Measurements from ENCODE around the gene UBL3. TPM values are rescaled to one million over a fixed set of nuclear protein-coding genes. Genes with fewer than 3 reads are reported as not detected.
A peak's percentile ranks its signal among the peaks of the same experiment; 100 is the strongest.

Gene UBL3
- total and polyA plus RNA-seq, 2 of the 8 experiments (the other 6 are each of a cell fraction or from before 2014, with no cell fraction given), result 5.3 to 16.1 TPM

GRCh38 chr13:29743201-29743786 is 107.1 kb downstream of the UBL3 start:
- Histone ChIP-seq H2AFZ (ENCODE audit: low read length) (0 out of 2 replicates have a peak overlapping the region, but pooled peaks have one; percentile 10), H2BK20ac (ENCODE audit: low read length) (no peak overlapping the region), H2BK12ac (ENCODE audit: low read depth, low read length) (0 out of 2 replicates have a peak overlapping the region, but pooled peaks have one; percentile 39), H3K18ac (ENCODE audit: extremely low read depth, low read length) (no peak overlapping the region), H3K9ac (replicated peaks in 1 of 4; ENCODE audit: extremely low read depth in 1 of 4, low read depth in 3 of 4, low read length in 3 of 4) (no peak overlapping the region), H3K23ac (ENCODE audit: insufficient read length) (no peak overlapping the region), H3K56ac (replicated peaks; ENCODE audit: insufficient read length, low read depth, low read length) (no peak overlapping the region), H4K91ac (replicated peaks; ENCODE audit: insufficient read length, low read length) (no peak overlapping the region), H4K8ac (ENCODE audit: extremely low read depth, insufficient read depth, low read length) (no peak overlapping the region), H3K79me1 (ENCODE audit: low read depth, low read length) (no peaks in the 10 kb centered on the region), H3K36me3 (ENCODE audit: control insufficient read depth in 2 of 4, insufficient read depth in 4 of 4, low read length in 3 of 4) (no peaks in the 10 kb centered on the region), H3K4me2 (ENCODE audit: insufficient read depth in 1 of 2, low read depth in 2 of 2, low read length in 2 of 2) (no peak overlapping the region), H3K9me3 (ENCODE audit: insufficient read depth in 2 of 2, low read depth in 1 of 2, low read length in 1 of 2) (no peaks in the 10 kb centered on the region), H3K4me3 (ENCODE audit: extremely low read depth in 1 of 4, insufficient read depth in 2 of 4, low read depth in 3 of 4, low read length in 4 of 4) (no peak overlapping the region), H3K79me2 (ENCODE audit: control insufficient read depth in 1 of 2, insufficient read depth in 2 of 2, low read length in 2 of 2) (no peaks in the 10 kb centered on the region), H3K23me2 (ENCODE audit: low read depth, low read length) (no peaks in the 10 kb centered on the region), H4K20me1 (replicated peaks in 1 of 2; ENCODE audit: control insufficient read depth in 1 of 2, insufficient read depth in 2 of 2, low read length in 2 of 2) (no peaks in the 10 kb centered on the region), H3K4me1 (replicated peaks in 1 of 4; ENCODE audit: control insufficient read depth in 3 of 4, insufficient read depth in 4 of 4, low read length in 3 of 4) (no peaks in the 10 kb centered on the region), H2BK5ac (ENCODE audit: low read depth, low read length) (no peak overlapping the region), H3K27me3 (replicated peaks in 1 of 4; ENCODE audit: control insufficient read depth in 3 of 4, extremely low read depth in 1 of 4, insufficient read depth in 3 of 4, low read length in 3 of 4) (no peaks in the 10 kb centered on the region), H3K14ac (ENCODE audit: insufficient read length) (no peak overlapping the region), H2AK5ac (ENCODE audit: low read depth, low read length) (no peak overlapping the region), H2BK15ac (ENCODE audit: low read length) (no peak overlapping the region), H4K5ac (ENCODE audit: insufficient read length, low read depth, low read length) (no peak overlapping the region), H2BK120ac (replicated peaks; ENCODE audit: low read depth, low read length) (no peak overlapping the region), H3K27ac (ENCODE audit: low read depth, low read length) (no peak overlapping the region), H3K4ac (replicated peaks; ENCODE audit: insufficient read length, low read depth, low read length) (no peak overlapping the region)
- CTCF ChIA-PET (ENCODE audit: partially characterized antibody), result interaction anchor here (1.3 kb wide), 1 partner anchor 29 kb away, joined by 3 read pairs; no protein-coding TSS in a partner anchor
- POLR2A ChIA-PET (ENCODE audit: partially characterized antibody), result no interaction called here
- no peak for DNase-seq (ENCODE audit: low read depth in 1 of 2, low spot score in 2 of 2)
- WGBS, 2 experiments (ENCODE audit: extremely low coverage in 1 of 2, insufficient coverage in 1 of 2, insufficient read length in 1 of 2, insufficient replicate concordance in 2 of 2, low coverage in 1 of 2, low lambda C conversion rate in 2 of 2, missing lambda C conversion rate in 1 of 2), result 84% methylated on average over 16 of the region's 16 CpGs; no CpG with 5 or more reads in 1 of the 2 experiments
- no peak for FAIRE-seq
- no peak for TF ChIP-seq CBX5 (IDR thresholded peaks at IDR 0.05; ENCODE audit: low read depth, low read length)
- TF ChIP-seq CREB1 (IDR thresholded peaks at IDR 0.05), result no peak
- TF ChIP-seq CHD1 (IDR thresholded peaks at IDR 0.05; ENCODE audit: low read depth, low read length), result no peak
- no peak for TF ChIP-seq RFX5 (IDR thresholded peaks at IDR 0.05; ENCODE audit: borderline replicate concordance, low read depth, low read length)
- TF ChIP-seq GABPA (IDR thresholded peaks at IDR 0.05; ENCODE audit: borderline replicate concordance, insufficient read depth, low read length), result no peak
- TF ChIP-seq SIRT6 (IDR thresholded peaks at IDR 0.05; ENCODE audit: low read length), result no peak
- TF ChIP-seq, protein P1, sequence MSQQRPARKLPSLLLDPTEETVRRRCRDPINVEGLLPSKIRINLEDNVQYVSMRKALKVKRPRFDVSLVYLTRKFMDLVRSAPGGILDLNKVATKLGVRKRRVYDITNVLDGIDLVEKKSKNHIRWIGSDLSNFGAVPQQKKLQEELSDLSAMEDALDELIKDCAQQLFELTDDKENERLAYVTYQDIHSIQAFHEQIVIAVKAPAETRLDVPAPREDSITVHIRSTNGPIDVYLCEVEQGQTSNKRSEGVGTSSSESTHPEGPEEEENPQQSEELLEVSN (IDR thresholded peaks at IDR 0.05), result no peak
- no peak for TF ChIP-seq GTF2F1 (IDR thresholded peaks at IDR 0.05; ENCODE audit: borderline replicate concordance, low read depth, low read length)
- TF ChIP-seq RAD21 (IDR thresholded peaks at IDR 0.05 in 1 of 2, conservative IDR thresholded peaks at IDR 0.05 in 1 of 2; ENCODE audit: low read depth in 2 of 2, low read length in 2 of 2), result no peak
- TF ChIP-seq KDM1A (IDR thresholded peaks at IDR 0.05; ENCODE audit: borderline replicate concordance, low read length), result no peak
- TF ChIP-seq KDM5A (IDR thresholded peaks at IDR 0.05; ENCODE audit: low read length), result no peak
- TF ChIP-seq SP1 (IDR thresholded peaks at IDR 0.05; ENCODE audit: low read depth, low read length), result no peak
- no peak for TF ChIP-seq EGR1 (IDR thresholded peaks at IDR 0.05; ENCODE audit: borderline replicate concordance, low read depth, low read length)
- no peak for TF ChIP-seq RBBP5 (IDR thresholded peaks at IDR 0.05; ENCODE audit: borderline replicate concordance, low read depth, low read length)
